WTC11 (cell line): Measurements from ENCODE around the gene HAPLN3.

Experiments
- ATF1 ChIP-seq: sonication (generic); formaldehyde crosslinking; IDR thresholded peaks from 2 replicates; pipeline ENCODE4 v1.8.1; 2023; ENCODE audit warnings: mild to moderate bottlenecking, moderate library complexity, missing genetic modification reagents
- ATF3 ChIP-seq: sonication (generic); formaldehyde crosslinking; conservative IDR thresholded peaks from 2 replicates; pipeline ENCODE4 v1.8.1; 2022; ENCODE audit warnings: mild to moderate bottlenecking, missing genetic modification reagents
- CBFB ChIP-seq: sonication (generic); formaldehyde crosslinking; IDR thresholded peaks from 2 replicates; pipeline ENCODE4 v1.8.1; 2022; ENCODE audit warnings: mild to moderate bottlenecking, low read depth, missing genetic modification reagents
- CTCF ChIP-seq: fragments of 200-600 bp; IDR thresholded peaks from 2 replicates; pipeline ENCODE4 v1.8.0; 2022; ENCODE audit warnings: antibody characterized with exemption
- FOXK1 ChIP-seq: sonication (generic); formaldehyde crosslinking; IDR thresholded peaks from 2 replicates; pipeline ENCODE4 v1.8.0; 2022; ENCODE audit warnings: mild to moderate bottlenecking, moderate library complexity, missing genetic modification reagents
- KAT7 ChIP-seq: sonication (generic); formaldehyde crosslinking; IDR thresholded peaks from 2 replicates; pipeline ENCODE4 v1.8.1; 2023; ENCODE audit warnings: missing genetic modification reagents, mild to moderate bottlenecking, borderline replicate concordance
- TF ChIP-seq, protein P1 (sequence below): sonication (generic); formaldehyde crosslinking; IDR thresholded peaks from 2 replicates; pipeline ENCODE4 v1.8.1; 2023; ENCODE audit warnings: mild to moderate bottlenecking, missing genetic modification reagents, borderline replicate concordance

- TF ChIP-seq KAT7 (CRISPR knock-in tag): no peak
- TF ChIP-seq, protein P1, sequence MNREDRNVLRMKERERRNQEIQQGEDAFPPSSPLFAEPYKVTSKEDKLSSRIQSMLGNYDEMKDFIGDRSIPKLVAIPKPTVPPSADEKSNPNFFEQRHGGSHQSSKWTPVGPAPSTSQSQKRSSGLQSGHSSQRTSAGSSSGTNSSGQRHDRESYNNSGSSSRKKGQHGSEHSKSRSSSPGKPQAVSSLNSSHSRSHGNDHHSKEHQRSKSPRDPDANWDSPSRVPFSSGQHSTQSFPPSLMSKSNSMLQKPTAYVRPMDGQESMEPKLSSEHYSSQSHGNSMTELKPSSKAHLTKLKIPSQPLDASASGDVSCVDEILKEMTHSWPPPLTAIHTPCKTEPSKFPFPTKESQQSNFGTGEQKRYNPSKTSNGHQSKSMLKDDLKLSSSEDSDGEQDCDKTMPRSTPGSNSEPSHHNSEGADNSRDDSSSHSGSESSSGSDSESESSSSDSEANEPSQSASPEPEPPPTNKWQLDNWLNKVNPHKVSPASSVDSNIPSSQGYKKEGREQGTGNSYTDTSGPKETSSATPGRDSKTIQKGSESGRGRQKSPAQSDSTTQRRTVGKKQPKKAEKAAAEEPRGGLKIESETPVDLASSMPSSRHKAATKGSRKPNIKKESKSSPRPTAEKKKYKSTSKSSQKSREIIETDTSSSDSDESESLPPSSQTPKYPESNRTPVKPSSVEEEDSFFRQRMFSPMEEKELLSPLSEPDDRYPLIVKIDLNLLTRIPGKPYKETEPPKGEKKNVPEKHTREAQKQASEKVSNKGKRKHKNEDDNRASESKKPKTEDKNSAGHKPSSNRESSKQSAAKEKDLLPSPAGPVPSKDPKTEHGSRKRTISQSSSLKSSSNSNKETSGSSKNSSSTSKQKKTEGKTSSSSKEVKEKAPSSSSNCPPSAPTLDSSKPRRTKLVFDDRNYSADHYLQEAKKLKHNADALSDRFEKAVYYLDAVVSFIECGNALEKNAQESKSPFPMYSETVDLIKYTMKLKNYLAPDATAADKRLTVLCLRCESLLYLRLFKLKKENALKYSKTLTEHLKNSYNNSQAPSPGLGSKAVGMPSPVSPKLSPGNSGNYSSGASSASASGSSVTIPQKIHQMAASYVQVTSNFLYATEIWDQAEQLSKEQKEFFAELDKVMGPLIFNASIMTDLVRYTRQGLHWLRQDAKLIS (CRISPR knock-in tag): no peak
- TF ChIP-seq CTCF: no peak
- TF ChIP-seq CBFB: no peak
- TF ChIP-seq FOXK1: no peak
- TF ChIP-seq ATF1 (CRISPR knock-in tag): no peak
- no peak for TF ChIP-seq ATF3 (CRISPR knock-in tag)
Measured at GRCh38 chr15:88911766-88912118, 16.4 kb upstream of the HAPLN3 start.
